Inflammatory macrophage (primary cell): Measurements from ENCODE around the gene SFXN4.

Experiments used
- DNase-seq, 2 donors: peaks; one replicate each; pipeline ENCODE4 v3.0.0-alpha.2; 2020 to 2022
- total RNA-seq, 18 experiments: gene quantifications; one replicate each; lab custom pipeline; 2026; ENCODE audit warnings: mixed read lengths in 6 of 18, inconsistent platforms in 2 of 18; lab: John Stamatoyannopoulos, UW

SFXN4 gene, protein sequence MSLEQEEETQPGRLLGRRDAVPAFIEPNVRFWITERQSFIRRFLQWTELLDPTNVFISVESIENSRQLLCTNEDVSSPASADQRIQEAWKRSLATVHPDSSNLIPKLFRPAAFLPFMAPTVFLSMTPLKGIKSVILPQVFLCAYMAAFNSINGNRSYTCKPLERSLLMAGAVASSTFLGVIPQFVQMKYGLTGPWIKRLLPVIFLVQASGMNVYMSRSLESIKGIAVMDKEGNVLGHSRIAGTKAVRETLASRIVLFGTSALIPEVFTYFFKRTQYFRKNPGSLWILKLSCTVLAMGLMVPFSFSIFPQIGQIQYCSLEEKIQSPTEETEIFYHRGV
- 7.3 to 45.8 (median 27.0) reads per million in 18 experiments for total RNA-seq

DNA sequence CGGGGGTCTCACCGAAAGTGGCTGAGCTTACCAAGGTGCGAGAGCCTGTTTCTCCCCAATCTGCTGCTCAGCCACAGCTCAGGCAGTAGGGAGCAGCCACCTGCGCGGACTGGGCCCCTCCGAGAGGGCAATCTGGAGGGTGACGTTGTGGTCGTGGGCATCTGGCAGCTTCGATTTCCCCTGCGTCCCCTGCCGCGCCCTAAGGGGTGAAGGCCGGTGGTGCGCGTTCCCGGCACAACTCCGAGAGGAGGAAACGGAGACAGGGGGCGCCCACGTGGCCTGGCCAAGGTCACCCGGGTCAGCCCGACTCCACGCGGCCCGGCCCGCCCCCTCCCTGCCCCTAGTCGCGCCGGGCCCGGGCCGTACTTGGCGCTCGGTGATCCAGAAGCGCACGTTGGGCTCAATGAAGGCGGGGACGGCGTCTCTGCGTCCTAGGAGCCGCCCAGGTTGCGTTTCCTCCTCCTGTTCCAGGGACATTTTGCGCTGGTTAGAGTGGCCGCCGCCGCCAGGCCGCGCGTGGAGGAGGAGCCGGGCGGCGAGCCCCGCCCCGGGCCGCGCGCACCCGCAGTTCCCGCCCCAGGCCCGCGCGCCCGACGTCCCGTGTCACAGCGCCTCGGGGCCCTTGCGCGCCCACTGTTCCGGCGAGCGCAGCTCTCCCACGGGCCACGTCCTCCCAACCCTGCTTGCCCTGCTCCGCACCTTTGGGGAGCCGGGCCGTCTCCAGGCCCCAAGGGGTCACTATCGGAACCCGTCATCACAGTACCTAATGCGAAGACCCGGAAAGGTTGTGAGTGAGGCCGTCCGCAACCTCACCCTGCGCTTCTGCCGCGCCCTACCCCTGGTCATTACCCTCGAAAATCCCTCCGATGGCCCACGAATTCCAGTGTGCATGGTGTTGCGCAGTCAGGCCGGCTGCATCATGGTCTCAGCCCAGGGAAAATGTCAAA lies at the start of gene SFXN4:
SFXN4 (minus strand) TSS at position 544 of the 947 bp plus-strand sequence; CDS start at position 477, 67 bp downstream.
- DNase-seq = peak; percentile 80 to 93

DNA sequence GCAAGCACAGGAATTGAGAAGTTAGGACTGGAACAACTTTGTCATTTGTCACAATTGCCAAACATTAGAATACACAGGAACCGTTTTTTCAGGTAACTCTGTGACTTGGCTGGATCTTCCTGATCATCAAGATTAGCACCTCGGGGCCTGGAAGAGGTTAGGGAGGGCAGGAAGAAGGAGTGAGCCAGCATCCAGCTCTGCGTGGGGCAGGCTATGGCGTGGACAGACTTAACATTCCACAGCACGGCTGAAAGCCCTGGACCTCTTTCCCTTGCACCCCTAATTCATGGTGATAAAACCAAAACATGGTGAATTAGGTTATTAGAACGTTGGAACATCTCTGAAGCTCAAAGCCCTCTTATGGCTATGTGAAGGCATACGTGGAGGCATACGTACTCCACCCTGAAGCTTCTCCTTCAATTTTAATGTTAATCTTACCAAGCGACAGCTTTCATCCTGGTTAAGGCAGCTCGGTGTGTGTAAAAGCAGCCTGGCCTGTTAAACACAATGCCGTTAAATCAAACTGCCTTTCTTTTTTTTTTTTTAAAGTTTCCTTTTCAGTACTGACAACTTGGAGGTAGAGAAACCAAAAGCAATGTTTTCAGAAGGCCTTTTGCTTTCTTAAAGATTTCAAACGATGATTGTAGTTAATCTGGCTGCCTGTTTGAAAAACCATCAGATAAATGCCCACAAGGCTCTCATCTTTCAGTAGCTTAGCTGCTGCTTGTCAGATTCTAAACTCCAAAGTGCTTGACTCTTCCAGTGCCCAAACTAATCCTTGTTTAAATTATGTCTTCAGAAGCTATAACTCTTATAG lies 46.3 kb upstream of the SFXN4 start:
- DNase-seq = no peak

DNA sequence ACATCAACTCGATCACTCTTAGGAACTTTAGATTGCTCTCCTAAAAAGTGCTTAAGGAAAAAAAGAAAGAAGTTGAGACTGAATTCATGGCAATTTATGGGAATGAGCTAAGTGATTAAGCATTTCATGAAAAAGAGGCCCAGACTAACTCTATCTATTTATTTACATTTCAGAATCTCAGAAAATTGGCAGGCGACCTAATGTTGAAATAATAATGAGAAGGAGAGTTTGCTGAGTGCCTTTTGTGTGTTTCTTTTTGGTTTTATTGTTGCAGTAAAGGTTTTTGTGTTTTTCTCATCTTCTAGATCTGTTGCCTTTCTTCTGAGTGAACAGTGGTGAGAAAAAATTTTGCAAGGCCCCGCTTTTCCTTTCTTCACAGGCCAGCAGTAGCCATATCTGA lies 45.7 kb upstream of the SFXN4 start:
- DNase-seq = no peak

DNA sequence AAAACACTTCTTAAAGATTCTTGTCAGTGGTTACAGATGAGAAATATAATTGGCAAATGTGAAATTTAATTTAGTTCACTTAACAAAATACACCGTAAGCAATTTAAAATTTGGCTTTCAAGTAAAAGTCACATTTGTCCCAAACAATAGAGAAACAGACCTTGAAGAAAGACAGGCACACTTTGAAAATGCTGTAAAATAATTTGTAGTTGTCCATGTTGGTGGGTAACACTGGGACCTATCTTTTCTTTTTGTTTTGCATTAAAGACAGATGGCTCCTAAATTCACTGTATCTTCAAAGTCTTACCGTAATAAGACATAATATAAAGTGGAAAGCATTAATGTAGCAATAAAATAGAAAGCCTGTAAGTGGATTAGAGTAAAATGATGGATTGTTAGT lies 45.1 kb upstream of the SFXN4 start:
- no peak for DNase-seq

DNA sequence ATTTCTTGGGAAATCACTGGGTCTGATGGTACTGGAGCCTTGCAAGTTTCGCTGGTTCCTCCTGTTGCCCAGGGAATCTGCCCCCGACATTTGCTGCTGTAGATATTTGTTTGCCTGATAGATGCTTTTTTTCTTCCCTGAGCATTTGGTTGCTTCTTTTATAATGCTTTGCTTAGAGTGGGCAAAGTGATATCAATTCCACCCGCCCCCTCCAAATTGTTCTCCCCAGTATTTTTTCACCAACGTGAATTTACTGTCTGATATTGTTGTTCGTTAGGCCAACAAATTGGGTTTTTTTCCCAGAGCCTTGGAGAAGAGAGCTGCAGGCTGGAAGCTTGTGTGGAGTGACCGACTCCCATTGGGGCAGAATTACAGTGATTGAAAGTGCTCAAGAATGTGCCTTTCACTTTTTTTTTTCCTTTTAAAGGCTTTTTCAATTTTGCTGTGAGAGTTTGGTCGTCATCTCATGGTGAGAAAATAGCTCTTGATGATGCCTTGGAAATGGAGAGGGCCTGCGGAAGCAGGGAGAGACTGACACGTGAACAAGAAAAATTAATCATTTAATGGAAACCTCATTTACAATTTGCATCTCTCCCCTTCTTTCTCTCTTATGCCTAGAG lies 44.3 kb upstream of the SFXN4 start:
- DNase-seq = no peak

DNA sequence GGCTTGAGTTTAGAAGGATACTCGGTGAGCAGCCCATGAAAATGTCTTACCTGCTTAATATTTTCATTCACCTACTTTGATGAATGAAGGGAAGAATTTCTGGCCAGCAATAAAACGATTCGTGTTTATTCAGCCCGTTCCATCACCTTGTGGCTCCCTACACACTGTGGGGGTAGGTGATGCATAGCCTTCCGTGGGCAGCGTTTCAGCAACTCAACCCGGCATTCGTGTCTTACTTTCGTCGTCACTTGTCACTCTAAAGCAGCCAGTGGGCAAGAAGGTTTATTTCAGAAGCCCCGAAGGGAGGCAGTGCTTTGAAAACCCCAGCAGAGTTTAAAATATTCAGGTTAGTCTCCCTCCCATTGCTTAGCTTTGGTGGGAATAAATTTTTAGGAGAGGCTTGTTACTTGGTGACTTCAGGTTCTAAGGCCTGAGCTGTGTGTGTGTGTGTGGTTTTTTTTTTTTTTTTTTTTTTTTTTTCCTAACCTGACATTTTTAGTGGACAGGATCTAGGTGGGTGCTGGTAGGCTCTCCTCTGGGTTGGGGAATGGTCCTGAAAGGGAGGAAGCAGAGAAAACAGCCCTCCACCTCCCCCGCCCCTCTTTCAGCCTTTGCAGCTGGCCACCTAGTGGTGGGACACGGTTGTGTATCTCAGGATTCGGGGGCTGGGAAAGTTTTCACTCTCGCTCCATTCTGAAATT lies 43.7 kb upstream of the SFXN4 start:
- DNase-seq = peak; percentile 24 to 35

DNA sequence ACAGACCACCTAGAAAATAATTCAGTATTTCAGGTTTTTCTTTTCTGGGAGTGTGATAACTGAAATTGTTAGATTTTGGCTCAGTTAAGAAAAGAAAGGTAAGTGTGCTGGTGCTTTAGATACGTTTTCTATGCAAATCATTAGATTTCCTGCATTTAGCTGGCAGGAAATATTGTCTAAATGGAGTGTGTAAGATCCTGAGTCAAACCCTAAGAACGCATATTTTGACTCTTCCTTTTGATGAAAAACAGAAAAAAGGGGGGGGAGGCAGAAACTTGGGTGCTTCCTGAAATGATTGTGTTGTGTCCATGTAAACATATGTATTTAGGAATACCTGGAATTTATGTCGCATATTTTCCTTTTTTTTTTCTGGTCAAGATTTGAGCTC lies 43.0 kb upstream of the SFXN4 start:
- DNase-seq = no peak

DNA sequence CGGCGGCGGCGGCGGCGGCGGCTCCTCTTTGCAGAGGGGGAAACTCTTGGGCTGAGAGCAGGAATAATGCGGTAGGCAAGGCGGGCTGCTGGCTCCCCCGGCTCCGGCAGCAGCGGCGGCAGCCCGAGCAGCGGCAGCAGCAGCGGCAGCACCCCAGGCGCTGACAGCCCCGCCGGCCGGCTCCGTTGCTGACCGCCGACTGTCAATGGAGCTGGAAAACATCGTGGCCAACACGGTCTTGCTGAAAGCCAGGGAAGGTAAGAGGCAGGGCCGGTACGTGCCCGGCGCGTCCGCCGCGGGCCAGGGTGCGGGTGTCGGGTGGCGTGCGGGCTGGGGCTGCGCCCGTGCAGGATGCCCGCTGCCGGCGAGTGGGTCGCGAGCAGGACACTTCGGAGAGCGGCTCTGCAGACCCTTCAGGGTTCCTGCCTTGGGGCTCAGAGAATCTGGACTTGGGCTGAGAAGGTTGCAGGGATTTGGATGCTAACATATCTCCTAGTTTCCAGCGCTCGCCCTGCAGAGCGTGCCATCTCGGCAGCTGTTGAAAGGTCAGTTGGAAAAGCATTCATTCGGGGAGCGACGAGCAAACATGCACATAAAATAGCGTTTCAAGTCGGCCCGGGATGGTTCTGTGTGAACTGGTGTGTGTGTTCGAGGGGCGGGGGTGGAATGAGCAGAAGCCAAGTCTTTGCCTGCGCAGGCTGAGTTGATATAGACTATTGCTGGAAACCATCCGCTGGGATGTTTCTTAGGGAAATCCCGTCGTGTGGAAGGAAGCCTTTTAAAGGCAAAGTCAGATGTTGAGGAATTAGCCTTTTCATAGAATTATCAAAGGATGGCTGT lies 42.4 kb upstream of the SFXN4 start:
- peak in 1 of 2 donors; percentile 16 for DNase-seq

DNA sequence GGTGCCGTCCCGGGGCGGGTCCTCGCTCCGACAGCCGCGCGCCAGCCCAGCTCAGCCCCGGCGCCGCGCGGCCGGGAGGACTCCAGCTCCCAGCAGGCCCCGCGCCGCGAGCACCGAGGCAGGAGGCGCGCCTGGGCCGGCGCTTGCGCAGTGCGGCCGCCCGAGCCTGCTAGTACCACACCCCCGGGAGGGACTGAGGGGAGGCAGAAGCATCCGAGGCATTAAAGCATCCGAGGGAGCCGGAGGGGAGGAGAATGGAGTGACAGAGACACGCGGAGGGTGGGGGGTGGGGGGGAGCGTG lies 41.8 kb upstream of the SFXN4 start, which contains the start of gene GRK5:
GRK5 (plus strand) TSS at position 206 of the 301 bp plus-strand sequence. CDS start 347 bp downstream, outside the sequence.
- peak; percentile 93 to 96 for DNase-seq

DNA sequence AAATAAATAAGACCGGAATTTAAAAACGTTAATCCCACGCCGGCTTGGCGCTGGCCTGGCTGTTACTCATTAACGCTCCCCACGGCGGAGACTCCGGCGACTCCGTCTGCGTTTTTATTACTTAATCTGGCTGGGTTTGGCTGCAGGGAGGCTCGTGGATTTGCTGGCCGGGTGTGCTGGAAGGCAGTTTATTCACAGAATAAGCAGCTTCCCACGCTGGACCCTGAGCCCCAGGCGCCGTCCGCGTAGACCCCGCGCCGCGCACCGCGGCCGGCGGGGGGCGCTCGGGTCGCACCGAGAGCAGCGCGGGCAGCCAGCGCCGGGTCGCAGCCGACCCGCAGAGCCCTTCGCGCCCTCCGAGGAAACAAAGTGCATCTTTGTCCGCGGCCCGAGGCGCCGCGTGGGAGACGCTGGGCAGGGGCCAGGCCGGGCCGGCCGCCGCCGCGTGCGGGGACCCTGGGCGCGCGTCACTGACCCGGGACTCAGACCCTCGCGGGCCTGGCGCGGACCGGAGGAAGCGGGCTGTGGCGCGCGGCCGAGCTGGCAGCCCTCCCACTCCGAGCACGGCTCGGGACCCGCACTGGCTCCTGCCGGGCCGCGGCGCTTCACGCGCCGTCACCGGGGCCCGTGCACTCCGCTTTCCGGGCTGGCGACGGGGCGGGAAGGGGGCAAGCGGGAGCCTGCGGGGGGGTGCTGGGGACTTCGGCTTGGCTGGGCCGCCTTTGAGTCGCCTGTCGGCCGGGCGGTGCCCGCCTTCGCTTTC lies 41.3 kb upstream of the SFXN4 start:
- peak; percentile 57 to 71 for DNase-seq

DNA sequence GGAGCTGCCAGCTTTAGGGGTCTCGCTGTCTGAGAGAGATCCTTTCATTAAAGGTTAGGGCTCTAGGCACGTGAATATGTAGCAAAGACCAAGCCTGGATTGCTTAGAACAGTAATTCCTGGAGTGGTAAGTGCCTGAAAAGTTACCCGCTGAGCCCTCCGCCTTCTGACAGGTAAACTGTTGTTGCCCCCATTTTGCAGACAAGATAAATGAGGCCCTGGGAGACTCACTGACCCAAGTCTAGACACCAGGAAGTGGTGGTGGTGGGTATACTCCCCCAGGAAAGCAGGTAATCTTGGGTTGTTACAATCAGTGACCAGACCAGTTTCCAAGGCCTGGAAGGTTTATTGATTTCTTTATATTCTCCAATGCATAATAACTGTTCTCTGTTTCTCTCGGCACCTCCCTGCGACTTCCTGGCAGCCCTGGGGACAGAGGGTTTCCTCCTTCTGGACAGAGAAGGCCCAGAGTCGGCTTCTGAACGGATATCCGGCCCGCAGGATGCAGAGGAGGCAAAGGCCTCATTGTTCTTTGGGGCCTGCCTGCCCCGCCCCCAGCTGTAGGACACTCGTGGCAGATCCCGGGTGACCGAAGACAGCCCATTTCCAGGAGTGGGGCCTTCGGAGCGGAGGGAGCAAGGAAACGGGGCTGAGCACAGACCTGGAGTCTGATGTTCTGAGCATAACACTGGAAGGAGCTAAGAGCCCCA lies 40.5 kb upstream of the SFXN4 start:
- peak; percentile 62 to 67 for DNase-seq

DNA sequence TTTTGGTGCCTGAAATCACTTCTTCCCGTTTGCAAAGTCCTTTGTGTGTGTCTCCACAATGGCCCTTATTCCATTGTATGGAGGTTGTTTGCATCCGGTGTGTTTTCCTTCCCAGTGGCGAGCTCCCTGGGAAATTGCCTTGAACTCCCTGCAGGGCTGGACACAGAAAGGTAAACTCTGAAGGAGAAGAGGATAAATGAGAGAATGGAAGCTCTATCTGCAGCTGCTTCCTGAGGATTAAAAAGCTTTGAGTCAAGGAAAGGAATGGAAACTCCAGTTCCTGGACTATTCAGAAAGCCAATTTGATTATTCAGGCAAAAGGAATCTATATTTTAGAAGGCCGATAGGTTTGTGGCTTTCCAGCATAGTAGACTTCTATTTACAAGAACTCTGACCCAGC lies 37.5 kb upstream of the SFXN4 start:
- no peak for DNase-seq

DNA sequence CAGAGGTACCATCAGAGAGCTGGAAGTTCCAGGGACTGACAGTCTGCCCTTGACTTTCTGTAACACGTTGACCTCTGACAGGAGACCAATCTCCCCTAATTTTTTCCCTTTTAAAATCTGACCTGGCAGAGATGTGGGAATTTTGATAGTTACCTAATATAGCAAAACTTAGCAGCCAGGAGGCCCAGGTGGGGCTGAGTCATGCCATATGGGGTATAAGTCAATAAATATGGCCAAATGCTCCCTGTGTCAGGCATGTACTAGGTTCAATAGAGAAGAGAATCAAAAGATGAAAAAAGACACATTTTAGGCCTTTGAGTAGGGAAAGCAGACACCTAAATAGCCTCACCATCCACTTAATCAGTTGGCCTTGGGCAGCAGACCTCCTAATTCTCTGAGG lies 35.7 kb upstream of the SFXN4 start:
- DNase-seq = no peak

DNA sequence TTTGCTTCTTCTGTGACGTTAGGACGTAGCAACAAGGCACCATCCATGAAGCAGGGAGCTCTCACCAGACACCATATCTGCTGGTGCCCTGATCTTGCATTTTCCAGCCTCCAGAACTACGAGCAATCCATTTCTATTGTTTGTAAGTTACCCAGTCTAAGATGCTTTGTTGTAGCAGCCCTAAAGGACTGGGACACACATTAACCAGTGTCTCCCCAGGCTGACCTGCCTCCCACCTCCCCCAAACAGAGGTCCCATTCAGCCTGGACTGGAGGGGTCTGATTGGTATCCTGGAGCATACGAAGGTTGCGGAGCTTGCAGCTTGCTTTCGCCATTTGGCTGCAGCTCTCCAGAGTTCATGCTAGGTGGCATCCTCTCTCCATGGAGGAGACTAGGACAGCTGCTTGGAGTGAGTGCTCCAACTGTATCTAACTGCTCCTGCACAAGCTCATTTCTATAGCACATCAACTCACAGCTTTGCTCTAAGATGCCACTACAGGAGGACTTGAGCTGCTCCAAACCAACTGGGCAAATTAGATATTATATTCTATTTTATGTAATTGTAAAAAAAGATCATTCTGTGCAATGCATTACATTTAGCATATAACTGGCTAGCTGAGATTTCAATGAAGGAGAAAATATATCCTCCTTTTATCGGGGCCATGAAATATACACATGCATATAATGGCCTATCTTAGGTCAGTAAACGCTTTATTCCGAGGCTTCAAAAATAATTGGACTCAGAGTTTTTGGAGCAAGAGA lies 33.9 kb upstream of the SFXN4 start:
- peak; percentile 69 to 77 for DNase-seq

DNA sequence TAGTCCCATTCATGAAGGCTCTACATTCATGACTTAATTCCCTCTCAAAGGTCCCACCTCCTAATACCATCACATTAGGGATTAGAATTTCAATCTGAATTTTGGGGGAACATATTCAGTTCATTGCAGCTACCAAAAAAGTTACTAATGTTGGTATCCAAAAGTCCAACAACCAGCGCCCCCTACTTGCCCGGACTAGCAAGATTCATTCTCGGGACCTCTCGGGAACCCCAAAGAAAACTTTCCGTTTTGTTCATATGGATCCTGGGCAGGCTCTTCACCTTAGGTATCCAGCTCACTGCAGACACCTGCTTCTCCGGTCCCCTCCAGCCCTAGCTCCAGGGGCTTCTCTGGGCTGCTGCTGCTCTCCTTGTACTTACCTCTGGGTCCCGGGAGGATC lies 32.9 kb upstream of the SFXN4 start:
- DNase-seq = no peak

DNA sequence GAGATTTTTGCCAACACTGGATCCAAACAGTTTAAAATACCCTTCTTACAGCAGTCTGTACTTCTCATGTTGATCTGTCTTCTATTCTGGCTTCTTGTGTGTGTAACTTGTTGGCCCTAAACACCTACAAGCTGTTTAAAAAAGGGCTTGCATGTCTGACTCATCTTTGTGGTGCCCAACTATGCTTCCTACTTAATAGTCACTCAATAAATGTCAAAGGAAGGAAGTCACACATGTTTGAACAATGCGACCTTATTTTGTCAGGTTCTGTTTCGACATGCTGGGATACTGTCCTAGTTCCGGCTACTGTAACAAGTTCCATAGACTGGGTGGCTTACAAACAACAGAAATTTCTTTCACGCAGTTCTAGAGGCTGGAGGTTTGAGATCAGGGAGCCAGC lies 32.4 kb upstream of the SFXN4 start:
- DNase-seq = peak; percentile 60 to 71

DNA sequence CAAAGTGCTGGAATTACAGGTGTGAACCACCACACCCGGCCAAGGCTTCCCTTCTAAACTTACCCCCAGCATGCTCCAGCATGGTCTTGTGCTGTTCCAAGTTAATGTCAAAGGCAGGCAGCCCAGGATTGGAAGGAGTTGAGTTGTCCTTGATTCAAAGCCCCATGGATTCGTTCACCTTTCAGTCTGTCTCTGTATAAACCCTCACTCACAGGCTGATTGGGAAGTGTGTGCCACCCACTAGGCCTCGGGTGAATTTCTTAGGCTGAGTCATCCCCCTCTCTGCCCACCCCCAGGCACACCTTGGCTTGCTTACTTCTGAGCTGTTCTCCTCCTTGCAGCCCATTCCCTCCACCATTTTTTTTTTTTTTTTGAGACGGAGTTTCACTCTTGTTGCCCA lies 26.4 kb upstream of the SFXN4 start:
- no peak for DNase-seq
